ENCODE data around the gene CMTM8.

- no peak for TF ChIP-seq CTCF (IDR thresholded peaks at IDR 0.05; ENCODE audit: low read depth, low read length)
- TF ChIP-seq EZH2phosphoT487 (IDR thresholded peaks at IDR 0.05; ENCODE audit: low read depth) = no peak
Measured at GRCh38 chr3:32226875-32227500, 11.5 kb upstream of the CMTM8 start.

All from OCI-LY3 (cell line).